Activated T-cell treated with anti-CD3 and anti-CD28 coated beads for 48 hours (primary cell): ENCODE data around the gene KRT16.
A peak's percentile ranks its signal among the peaks of the same experiment; 100 is the strongest.
"Not testable (repeated sequence)": the region's sequence is repeated elsewhere in the genome, so short reads cannot be mapped to it uniquely, and the experiment has no call there.

Experiments
- DNase-seq: peaks from one replicate; pipeline ENCODE4 v3.0.0-alpha.2; 2020; ENCODE audit warnings: low read depth

Gene KRT16

DNA sequence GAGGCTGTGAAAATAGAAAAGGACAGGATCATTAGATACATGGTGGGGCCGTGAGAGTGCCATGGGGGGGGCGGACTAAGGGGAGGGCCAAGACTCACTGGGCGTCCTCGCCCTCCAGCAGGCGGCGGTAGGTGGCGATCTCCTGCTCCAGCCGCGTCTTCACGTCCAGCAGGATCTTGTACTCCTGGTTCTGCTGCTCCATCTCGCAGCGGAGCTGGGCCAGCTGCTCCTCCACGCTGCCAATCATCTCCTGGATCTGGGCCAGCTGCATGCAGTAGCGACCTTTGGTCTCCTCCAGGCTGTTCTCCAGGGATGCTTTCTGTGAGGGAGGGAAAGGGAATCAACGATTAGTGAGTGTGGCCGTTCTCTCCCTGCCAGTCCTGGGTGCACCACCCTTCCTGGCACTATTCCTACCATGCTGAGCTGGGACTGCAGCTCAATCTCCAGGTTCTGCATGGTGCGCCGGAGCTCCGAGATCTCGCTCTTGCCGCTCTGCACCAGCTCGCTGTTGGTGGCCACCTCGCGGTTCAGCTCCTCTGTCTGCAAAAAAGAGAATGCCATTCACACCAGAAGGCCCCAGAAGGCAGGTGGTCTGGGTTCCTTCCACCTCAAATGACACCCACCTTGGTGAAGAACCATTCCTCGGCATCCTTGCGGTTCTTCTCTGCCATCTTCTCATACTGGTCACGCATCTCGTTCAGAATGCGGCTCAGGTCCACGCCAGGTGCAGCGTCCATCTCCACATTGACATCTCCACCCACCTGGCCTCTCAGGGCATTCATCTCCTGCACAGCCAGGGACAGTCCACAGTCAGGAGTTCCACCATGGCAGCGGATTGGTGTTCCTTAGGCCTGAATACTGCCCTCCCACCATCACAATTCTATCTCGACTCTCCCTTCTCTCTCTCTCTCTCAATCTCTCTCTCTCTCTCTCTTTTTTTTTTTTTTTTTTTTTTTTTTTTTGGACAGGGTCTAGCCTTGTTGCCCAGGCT lies 29.1 kb downstream of the KRT16 start:
- no peak for DNase-seq

DNA sequence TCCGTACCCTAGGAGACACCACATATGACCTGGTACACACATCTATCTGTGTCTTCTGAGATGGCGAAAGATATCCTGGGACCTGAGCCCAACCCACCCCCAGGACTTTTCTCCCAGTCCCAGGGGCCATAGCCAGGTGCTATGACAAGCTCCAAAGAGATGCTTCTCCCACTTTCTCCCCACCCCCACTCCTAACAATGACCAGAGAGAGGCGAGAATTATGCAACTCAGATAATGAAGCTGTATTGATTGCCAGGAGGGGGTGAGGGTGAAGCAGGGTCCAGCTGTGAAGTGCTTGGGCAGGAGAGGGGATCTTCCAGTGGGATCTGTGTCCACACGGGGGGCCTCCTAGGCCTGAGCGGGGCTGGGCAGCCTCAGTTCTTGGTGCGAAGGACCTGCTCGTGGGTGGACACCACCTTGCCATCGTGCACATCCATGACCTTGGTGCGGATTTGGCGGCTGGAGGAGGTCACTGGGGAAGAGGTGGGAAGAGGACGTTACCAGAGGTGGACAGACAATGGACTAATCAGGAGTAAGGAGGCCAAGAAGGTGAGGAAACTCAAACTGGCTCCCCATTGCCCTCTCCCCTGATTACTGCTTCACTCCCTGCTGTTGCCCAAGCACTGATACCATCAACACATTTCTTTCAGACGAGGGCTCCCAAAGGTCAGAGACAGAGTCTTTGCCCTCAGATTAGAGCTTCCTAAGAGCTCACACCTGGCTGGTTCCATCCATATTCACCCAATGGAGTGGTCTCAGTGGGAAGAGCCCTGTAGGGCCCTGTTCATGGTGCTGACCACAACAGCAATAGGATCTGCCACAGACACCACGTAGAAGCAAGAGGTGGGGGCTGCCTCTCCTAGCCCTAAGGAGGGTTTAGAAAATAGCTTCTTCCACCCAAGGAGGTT lies 30.3 kb downstream of the KRT16 start:
- DNase-seq: not testable (repeated sequence)

DNA sequence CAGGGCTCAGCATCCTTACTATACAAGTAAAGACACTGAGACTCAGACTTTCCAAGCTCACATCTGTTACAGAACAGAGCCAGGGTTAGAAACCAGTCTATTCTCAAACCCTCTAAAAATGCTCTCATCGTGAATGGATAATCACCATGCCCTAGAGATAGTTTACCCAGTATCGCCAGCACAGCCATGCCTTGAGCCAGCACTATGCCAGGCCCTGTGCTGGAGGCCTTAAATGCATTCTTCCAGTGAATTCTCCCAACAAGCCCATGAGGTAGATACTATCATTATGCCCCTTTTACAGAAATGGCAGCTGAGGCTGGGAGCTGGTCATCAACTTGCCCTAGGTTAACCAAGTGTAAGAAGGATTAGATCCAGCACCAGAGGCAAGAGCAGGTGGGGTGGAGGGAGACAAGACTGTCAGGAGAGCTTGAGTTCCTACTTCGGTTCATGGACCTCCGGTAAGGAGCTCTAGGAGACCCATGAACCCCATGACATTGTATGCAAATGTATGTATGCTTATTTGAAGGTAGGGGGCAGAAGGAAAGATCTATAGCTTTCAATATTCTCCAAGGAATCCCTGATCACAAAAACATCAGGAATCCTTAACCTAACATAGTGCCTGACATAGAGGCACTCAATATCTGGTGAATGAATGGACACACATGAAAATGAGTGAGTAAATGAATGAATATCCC lies 31.1 kb downstream of the KRT16 start:
- DNase-seq: no peak

DNA sequence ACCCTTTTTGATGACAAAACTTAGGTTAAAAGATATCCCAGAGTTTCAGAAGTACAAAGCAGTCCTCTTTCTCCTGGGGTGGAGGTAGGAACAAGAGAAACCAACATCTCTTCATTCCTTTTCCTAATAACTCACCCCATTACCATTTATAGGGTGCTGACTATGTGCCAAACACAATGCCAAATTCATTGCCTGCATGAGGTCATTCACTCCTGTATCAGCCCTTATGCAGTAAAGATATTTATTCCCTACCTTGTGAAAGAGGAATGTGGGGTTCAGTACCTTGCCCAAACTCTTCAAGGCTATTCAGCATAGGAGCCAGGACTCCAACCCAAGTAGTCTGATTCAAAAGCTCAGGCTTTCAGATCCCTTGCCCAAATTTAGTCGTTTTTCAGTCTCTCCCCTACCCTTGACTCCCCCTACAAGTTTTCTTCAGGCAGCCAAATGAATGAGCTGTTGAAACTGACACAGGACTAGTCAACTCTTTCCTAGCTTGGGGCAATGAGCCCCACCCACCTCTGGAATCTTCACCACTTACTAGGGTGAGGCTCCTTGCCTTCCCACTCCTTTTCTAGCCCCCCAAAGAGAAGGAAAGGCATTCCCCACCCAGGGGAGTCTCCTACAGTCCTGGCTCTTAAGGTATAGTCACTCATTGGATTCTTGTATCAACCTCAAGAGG lies 31.7 kb downstream of the KRT16 start:
- no peak for DNase-seq

DNA sequence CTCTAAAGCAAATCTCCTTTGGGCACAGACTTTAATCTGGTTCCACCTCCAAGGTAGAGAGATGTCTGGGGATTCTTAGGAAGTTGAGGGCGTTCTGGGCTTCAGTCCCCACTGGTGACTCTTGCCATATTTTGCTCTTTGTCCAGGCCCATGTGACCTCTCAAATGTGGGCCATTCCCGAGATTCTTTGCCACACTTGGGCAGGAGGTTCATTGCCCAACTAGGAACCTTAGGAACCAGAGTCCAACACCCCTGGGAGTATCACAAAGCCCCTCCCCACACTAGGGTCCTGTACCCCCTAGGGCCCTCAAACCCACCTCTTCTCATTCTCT lies 32.4 kb downstream of the KRT16 start:
- no peak for DNase-seq

DNA sequence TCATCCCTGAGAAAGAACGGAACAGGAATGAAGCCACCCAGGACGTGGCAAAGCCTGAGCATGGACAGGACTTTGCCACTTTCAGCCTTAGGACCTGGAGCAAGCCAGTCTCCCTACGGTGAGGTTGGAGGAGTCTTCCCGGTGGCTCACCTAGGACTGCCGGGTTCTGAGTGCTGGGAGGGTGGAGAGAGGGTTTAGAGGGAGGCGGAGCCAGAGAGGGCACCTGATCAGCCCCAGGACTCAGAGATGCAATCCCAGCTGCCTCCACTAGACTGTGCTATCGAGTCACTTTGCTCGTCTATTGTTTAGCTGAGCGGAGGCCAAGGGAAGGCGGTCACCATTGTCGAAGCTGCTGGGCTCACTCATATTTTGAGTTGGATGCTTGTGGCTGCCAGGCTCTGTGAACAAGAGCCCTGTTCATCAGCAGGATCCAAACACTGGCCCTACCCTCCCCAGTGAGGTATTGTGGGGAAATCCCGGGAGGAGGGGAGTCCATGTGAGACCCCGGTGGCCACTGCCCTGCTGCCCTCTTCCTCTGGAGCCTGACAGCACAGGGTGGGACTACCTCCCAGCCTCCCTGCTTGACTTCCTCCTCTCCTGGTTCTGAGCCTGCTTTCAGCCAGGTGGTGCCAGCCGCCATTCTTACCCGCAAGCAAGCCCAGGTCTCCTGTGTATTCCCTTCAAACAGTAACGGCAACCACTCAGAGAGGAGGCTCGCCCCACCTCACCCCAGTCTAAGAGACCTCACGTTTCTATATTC lies 32.9 kb downstream of the KRT16 start:
- DNase-seq: peak; percentile 73

DNA sequence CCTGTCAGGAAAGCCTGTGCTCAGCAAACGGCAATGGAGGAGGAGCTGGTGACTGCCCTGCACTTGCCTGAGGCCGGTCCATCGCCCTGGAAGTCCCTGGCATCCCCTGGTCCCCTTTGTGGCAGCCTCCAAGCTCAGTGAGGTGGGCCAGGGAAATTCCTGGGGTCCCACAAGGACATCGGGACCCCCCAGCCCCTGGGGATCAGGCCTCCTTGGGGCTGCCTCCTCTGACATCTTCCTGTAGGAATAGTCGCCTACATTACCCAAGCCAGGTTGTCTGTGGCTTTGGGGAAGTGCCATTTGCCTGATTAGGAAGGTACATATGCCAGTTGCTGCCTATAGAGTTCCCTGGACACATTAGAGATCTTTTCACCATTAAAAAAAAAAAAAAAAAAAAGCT lies 33.6 kb downstream of the KRT16 start:
- no peak for DNase-seq

DNA sequence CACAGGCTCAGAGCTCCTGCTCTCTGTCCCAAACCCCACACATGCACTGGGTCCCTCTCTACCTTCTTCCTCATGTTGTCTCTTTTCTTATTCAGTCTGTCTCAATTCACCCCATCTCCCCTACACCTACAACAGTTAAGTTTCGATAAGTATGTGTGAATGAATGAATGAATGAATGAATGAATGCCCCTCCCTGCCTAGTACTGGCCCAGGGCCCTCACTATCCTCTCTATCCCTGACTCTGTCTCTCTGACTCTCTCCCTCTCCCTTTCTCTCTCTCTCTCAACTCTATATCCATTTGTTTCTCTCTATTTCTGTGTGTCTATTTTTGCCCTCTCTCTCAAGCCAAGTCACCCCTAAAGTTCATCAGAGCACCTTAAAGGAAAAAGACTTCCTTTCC lies 34.0 kb downstream of the KRT16 start:
- no peak for DNase-seq

DNA sequence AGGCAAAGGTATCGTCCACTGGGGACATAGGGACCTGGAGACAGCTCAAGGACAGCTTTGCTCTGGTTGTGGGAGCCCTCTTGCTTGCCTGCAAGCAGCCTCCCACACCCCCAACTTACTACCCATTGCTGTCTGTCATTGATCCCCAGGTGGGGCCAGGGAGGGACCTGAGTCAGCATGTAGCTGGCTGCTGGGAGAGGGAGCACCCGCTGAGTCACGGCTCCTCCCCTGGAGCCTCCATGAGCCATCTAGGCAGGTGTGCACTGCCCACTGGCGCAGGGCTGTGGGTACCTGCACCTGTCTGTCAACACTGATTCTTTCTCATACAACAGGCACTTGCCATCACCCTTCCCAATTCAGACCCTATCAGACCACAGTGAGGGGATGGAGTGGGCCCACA lies 35.8 kb downstream of the KRT16 start:
- not testable (repeated sequence) for DNase-seq

DNA sequence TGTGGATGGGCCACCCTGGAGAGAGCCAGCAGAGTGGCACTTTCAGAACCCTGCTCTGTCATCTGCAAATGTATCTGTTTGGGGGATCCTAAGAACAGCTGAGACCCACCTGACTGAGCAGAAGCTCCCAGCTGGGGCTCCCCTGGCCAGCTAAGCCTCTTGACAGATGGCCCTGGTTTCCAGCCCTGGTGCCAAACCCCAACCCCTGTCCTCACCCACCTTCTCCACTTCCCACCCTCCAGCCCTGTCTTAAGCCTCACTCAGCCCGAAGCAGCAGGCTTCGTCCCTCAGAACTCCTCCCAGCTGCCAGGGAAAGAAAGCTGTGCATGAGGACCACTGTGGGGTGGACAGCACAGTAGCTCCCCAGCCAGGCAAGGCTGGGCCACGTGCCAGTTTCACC lies 37.2 kb downstream of the KRT16 start:
- no peak for DNase-seq

DNA sequence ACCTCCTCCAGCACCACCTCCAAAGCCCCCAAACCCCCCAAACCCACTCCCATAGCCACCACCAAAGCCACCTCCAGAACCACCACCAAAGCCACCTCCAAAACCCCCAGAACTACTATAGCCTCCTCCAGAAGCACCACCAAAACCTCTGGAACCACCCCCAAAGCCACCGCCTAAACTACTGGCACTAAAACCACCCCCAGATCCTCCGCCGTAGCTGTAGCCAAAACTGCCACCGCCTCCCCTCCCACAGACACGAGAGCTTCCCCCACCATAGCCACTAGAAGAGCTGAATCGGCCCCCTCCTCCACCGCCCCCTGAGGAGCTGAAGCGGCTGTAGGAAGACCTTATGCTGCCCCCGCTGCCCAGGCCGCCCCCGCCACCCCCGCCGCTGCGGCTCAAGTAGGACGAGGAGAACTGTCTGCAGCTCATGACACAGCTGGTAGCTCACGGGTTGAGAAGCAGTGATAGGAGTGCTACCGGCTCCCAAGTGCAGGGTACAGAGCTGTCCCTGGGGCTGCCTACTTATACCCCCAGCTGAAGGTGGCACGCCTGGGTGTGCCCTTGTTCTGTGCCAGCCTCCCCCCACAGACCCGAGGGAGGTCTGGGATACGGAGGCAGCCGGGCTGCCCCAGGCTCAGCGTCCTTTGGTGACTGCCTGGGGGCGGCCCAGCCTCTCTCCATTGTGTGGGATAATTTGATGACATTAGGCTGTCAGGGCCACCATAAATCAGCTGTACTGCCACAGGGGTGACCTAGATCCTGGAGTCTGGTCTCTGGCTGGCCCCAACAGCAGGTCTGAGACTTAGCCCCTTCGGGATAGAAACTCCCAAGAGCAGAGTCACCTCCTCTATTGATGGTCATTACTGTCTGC lies 40.8 kb downstream of the KRT16 start, which contains the start of gene KRT9:
KRT9 (minus strand) TSS at position 499 of the 874 bp plus-strand sequence; CDS start at position 432, 67 bp downstream.
- DNase-seq: no peak

DNA sequence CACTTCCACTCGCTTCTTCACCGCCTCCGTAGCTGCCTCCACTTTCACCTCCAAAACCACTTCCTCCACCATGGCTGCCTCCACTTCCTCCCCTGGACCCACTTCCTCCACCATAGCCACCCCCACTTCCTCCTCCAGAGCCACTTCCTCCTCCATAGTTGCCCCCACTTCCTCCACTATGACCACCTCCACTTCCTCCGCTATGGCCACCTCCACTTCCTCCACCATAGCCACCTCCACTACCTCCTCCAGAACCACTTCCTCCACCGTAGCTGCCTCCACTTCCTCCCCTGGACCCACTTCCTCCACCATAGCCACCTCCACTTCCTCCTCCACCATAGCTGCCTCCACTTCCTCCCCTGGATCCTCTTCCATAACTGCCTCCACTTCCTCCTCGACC lies 45.2 kb downstream of the KRT16 start:
- no peak for DNase-seq

DNA sequence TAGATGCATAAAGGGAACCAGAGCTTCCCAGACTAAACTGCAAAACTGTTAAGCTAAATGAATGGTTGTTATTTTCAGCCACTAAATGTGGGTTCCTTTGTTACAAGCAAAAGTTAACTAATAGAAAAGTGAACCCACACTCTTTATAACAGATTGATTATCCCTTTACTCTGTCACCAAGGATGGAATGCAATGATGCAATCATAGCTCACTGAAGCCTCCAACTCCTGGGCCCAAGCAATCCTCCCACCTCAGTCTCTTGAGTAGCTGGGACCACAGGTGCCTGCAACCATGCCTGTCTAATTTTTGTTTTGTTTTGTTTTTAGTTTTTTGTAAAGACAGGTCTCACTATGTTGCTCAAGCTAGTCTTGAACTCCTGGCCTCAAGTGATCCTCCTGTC lies 47.2 kb downstream of the KRT16 start:
- DNase-seq: no peak

DNA sequence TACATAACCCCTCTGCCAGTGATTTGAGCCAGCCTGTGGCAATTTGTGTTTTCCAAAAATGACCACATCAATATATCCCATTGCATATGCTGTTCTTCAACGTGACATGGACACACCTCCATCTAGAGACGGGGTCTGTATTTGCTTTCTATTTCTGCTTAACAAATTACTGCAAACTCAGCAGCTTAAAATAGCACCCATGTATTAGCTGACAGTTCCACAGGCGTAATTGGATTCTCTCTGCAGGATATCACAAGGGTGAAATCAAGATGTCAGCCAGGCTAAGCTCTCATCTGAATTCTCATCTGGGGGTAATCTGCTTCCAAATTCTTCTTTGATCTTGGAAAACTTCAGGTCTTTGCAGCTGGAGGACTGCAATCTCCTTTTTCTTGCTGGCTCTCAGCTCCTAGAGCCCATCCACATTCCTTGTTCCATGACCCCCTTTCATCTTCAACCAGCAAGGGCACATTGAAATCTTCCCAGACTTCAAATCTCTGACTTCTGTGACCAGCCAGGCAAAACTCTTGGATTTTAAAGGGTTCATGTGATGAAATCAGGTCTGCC lies 48.9 kb downstream of the KRT16 start:
- no peak for DNase-seq

DNA sequence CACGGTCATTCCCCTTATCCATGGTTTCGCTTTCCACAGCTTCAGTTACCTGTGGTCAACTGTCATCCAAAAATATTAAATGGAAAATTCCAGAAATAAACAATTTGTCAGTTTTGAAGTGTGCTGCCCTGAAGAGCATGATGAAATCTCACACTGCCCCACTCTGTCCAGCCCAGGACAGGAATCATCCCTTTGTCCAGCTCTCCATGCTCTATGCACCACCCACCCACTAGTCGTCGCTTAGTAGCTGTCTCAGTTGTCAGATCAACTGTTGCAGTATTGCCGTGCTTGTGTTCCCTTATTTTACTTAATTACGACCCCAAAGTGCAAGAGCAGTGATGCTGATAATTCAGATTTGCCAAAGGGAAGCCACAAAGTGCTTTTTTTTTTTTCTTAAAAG lies 51.0 kb downstream of the KRT16 start:
- no peak for DNase-seq
